ENCODE results near the gene SLC4A5.
"Not testable (repeated sequence)": the region's sequence is repeated elsewhere in the genome, so short reads cannot be mapped to it uniquely, and the experiment has no call there.

Gene SLC4A5

GRCh38 chr2:74225698-74226459 is 117.3 kb downstream of the SLC4A5 start:
- no peak for DNase-seq

GRCh38 chr2:74223941-74224770 is 119.1 kb downstream of the SLC4A5 start:
- no peak for DNase-seq

GRCh38 chr2:74222300-74222650 is 120.9 kb downstream of the SLC4A5 start:
- DNase-seq, result no peak

GRCh38 chr2:74221604-74222299 is 121.5 kb downstream of the SLC4A5 start:
- no peak for DNase-seq

GRCh38 chr2:74221091-74221490 is 122.1 kb downstream of the SLC4A5 start:
- no peak for DNase-seq

- no peak for DNase-seq
Measured at GRCh38 chr2:74219846-74220486, 123.2 kb downstream of the SLC4A5 start.

- no peak for DNase-seq
Measured at GRCh38 chr2:74216642-74217041, 126.6 kb downstream of the SLC4A5 start.

GRCh38 chr2:74215771-74216170 is 127.4 kb downstream of the SLC4A5 start:
- DNase-seq, result not testable (repeated sequence)

GRCh38 chr2:74212702-74213410 is 130.4 kb downstream of the SLC4A5 start:
- DNase-seq, result no peak

GRCh38 chr2:74206180-74206688 is 137.0 kb downstream of the SLC4A5 start:
- peak; percentile 56 for DNase-seq

GRCh38 chr2:74205596-74205995 is 137.6 kb downstream of the SLC4A5 start:
- DNase-seq, result peak; percentile 47

GRCh38 chr2:74205113-74205512 is 138.1 kb downstream of the SLC4A5 start:
- no peak for DNase-seq

- no peak for DNase-seq
Measured at GRCh38 chr2:74204436-74204835, 138.8 kb downstream of the SLC4A5 start.

- no peak for DNase-seq
Measured at GRCh38 chr2:74201596-74201995, 141.6 kb downstream of the SLC4A5 start.

GRCh38 chr2:74201196-74201595 is 142.0 kb downstream of the SLC4A5 start:
- no peak for DNase-seq

GRCh38 chr2:74199871-74200305 is 143.3 kb downstream of the SLC4A5 start:
- DNase-seq, result peak; percentile 44

GRCh38 chr2:74199275-74199701 is 143.9 kb downstream of the SLC4A5 start:
- DNase-seq, result peak; percentile 36

GRCh38 chr2:74198461-74199274 is 144.5 kb downstream of the SLC4A5 start, which contains the start of gene MTHFD2:
Gene MTHFD2 (plus strand): TSS chr2:74198615. CDS start chr2:74198642, 27 bp downstream.
- peak; percentile 95 for DNase-seq

- DNase-seq, result no peak
Measured at GRCh38 chr2:74198023-74198460, 145.2 kb downstream of the SLC4A5 start.

- no peak for DNase-seq
Measured at GRCh38 chr2:74197049-74197448, 146.2 kb downstream of the SLC4A5 start.

- no peak for DNase-seq
Measured at GRCh38 chr2:74194799-74195198, 148.4 kb downstream of the SLC4A5 start.

Measured in activated CD4-positive, alpha-beta T cell treated with anti-CD3 and anti-CD28 coated beads for 48 hours (primary cell).